GM19328 (cell line): ENCODE data around the gene PTPN13.

Experiments used
- ATAC-seq: cut with Tn5 transposase; IDR thresholded peaks from one replicate; pipeline ENCODE4 v1.9.1; 2021; ENCODE audit warnings: mild to moderate bottlenecking, moderate library complexity; ENCODE audit not compliant: unreplicated experiment

Gene PTPN13

DNA sequence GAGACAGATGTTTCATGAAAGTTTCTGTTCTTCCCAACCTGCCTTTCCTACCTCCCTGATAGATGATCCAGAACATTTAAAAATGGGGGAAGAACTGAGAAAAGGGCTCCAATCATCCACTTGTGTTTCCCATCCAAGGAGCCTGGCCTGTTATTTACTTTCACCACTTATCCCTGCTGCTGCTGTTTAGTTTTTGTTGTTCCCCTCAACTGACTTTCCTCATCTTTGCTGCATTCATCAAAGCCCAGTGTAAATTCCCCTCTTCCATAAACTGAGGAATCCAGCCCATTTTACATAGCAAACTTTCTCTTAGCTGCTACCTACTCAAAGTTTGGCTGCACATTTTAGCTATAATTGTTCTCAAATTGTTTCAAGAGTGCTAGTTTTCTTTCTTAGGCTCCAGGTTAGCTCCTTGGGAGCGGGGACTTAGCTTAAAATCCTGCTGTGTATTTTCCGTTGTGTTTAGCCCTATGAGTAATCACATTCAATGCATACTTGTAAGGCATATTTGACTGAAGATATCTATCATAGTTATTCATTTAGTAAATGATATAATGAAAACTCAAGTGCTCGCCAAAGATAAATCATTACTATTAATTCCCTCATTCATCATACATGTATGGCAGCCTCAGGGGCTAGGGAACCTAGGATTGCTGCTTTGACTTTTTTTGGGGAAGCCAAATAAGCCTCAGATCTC lies 1.4 kb upstream of the PTPN13 start:
- ATAC-seq, result no peak

DNA sequence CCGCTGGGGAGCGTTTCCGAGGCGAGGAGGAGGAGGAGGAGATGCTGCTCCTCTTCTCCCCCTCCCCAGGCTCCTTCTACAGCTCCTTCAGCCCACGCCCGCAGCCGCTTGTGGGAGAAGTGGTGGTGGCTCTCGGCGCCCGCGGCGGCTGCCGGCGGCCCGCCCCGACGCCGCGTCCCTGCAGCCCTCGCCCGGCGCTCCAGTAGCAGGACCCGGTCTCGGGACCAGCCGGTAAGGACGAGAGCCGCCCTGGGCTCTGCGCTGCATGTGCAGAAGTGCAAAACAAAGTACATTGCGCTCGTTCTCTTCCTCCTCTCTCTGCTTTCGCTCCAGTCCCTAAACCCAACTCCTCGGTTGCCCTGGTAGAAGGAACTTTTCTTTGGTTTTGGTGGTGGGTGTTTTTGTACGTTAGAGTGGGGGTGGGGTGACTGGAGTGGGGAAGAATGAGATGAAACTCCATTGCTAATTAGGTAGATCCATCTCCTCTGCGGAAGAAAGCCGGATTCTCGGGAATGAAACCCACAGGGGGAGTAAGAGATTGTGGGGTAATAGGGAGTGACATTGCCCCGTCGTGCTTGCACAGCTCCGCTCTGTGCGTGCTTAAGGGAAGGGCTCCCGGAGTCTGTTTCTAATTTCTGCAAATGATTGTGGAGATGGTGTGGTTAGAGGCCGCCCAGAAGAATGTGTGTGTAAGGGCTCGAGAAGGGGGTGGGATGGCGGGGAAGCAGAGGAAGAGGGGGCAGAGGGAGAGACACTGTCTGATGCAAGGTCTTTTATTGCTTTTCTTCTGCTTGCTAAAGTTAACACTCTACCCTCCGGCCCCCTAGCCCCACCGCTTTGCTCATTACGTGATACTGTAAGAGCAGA lies 677 bp downstream of the PTPN13 start:
- ATAC-seq, result peak; percentile 17

- ATAC-seq, result no peak
These were observed 1.3 kb downstream of the PTPN13 start for GRCh38 chr4:86595426-86595805.

- ATAC-seq, result no peak
These were observed 2.7 kb downstream of the PTPN13 start for GRCh38 chr4:86596807-86597206.

- ATAC-seq, result no peak
These were observed 6.0 kb downstream of the PTPN13 start for GRCh38 chr4:86600007-86600653.

DNA sequence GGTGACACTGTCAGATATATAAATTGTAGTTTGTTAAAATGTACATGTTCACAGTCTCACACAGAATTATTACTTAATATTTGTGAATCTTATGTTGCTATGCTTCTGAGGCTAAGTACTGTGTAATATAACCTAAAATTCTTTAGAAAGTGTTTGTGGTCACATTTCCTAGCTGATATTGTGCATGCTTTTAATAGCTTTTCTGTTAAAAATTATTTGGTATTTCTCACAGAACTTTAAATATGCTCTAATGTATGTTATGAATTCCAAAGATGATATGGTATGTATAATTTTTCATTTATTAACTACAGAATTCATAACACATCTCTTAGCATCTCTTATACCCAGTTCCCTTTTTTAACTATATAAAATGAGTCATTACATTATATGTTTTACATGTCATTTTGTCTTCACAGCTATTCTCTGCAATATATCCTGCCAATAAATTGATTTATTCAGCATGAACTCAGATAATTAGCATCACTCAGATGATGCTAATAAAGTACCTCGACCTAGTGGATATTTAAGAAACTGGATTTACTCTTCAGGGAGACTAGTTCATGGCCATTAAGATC lies 9.3 kb downstream of the PTPN13 start:
- ATAC-seq, result no peak

- ATAC-seq, result no peak
These were observed 12.7 kb downstream of the PTPN13 start for GRCh38 chr4:86606809-86607208.

DNA sequence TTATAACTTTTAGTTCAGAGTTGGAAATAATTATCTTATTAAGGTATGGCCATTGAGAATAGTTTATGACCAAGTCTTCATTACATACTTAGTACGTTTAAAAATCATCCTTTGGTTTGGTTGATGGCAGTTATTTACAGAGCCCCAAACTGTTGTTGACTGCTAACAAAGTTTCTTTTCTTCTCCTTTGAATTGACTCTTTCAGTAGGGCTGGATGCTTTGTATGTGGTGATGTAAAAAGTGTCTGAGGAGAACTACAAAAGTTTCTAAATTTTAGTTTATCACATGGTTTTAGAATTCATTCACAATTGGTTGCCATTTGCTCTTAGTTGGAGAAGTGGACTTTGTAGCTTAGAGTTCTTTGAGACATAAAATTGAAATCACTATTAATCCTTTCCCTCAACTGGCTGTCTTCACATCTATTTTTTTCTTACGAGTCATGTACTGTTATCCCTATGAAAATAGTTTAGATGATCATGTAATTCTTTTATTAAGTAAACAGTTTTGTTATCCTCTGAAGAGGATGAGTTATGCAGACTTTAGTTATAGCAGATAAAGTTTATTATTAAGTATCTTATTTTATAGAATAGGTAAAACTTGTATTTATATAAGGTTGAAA lies 14.8 kb downstream of the PTPN13 start:
- no peak for ATAC-seq

DNA sequence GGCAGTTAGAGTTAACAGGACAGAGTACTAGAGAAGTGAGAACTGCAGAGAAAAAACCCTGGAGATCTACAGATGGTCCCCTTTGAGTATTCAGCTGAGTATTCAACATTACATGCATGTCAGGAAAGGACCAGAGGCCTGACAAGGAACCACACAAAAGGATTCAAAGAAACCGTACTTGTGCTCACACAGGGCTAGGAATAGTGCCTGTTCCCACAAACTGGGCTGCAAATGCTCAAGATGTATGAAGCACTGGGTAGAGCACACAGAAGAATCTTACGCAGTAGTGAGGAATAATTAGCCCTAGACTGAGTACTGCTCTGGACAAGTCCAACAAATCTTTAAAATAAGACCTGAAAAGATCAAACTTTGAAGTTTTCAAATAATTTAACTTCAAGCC lies 17.6 kb downstream of the PTPN13 start:
- ATAC-seq, result no peak

DNA sequence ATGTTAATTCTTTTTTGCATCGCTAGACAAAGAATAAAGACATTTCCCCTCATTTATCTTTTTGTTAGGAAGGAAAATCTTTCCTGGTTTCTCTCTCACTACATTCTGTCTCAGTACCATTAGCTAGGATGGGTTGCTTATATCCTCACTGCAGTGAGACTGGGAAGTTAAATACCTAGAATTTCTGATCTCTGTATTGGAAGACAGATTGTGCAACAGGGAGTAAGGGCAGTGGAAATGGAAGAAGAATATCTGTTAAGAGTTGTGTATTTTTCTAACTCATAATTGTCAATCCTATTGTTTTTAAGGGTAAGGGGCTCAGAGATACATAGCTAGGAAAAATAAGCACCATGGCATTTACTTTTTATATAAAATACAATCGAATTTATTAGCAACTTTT lies 19.6 kb downstream of the PTPN13 start:
- no peak for ATAC-seq

GRCh38 chr4:86614865-86615264 lies 20.8 kb downstream of the PTPN13 start:
- no peak for ATAC-seq

DNA sequence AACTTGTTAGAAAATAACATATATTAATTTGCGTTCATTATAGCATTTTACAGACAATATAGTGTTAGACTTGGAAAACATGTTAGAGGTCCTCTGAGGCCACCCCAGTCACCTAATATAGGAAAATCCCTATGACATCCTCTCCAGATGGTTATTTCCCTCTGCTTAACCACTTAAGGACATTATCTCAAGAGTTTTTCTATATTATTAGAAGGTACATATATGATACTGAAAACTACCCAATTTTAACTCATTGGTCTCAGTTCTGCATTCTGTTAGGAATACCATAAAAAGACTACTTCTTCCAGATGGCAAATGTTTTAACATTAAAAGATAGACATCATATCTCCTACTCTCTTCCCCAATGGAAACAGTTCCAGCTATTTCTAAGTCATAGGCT lies 21.4 kb downstream of the PTPN13 start:
- ATAC-seq, result no peak

DNA sequence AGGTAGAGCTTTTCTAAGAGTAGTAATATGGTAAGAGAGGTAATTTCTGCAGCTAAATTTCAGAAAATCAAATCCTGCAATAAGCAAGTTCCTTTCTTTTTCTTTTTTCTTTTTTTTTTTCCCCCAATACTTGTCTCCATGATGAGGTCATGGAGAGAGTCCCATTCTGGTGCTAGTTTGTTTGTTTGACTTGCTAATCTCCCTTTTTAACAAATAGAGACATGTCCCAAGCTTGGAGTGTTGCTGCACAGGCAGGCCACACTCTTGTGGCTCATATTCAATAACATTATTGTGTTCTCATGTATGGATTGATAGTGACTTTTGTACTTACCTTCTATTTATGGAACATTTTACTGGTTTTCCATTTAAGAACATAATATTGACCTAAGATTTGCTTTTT lies 25.5 kb downstream of the PTPN13 start:
- ATAC-seq, result no peak

GRCh38 chr4:86621435-86621834 lies 27.3 kb downstream of the PTPN13 start:
- no peak for ATAC-seq

- ATAC-seq, result no peak
These were observed 32.0 kb downstream of the PTPN13 start for GRCh38 chr4:86626066-86626465.

- no peak for ATAC-seq
These were observed 33.5 kb downstream of the PTPN13 start for GRCh38 chr4:86627462-86628135.

GRCh38 chr4:86630629-86631028 lies 36.5 kb downstream of the PTPN13 start:
- ATAC-seq, result no peak

GRCh38 chr4:86631166-86631565 lies 37.1 kb downstream of the PTPN13 start:
- no peak for ATAC-seq

GRCh38 chr4:86633854-86634253 lies 39.7 kb downstream of the PTPN13 start:
- ATAC-seq, result no peak

DNA sequence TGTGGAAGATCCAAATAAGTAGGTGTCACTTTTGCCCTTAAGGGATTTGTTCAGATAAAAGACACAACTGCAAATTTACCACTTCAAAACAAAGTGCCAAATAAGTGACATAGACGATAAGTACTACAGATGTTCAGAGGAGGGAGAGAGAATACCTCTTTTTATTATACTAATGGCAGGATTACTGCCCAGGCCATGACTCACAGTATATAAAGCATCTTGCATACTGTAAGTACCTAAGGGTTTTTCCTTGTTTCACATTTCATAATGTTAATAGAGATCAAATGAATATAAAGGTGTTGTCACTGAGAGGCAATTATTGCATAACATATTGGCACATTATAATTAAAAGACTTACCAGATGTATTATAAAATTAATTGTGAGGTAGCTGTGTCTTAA lies 46.4 kb downstream of the PTPN13 start:
- ATAC-seq, result no peak
